WTC11 (cell line): ENCODE results near the gene NAGS. TPM values are rescaled to one million over a fixed set of nuclear protein-coding genes. Genes with fewer than 3 reads are reported as not detected.

Experiments
- ATAC-seq: fragments of 200-7000 bp; cut with Tn5 transposase; 2 replicates; pipeline ENCODE4 v1.10.0; 2021; ENCODE audit warnings: mild to moderate bottlenecking, moderate library complexity
- CTCF ChIA-PET: fragments of 300-600 bp; sonication (Branson Sonifier 250); formaldehyde crosslinking; loops from one replicate; lab custom pipeline; 2021; ENCODE audit warnings: antibody characterized with exemption; lab: Charles Lee
- POLR2A ChIA-PET: fragments of 350-600 bp; sonication (Branson Sonifier 250); formaldehyde crosslinking; loops from one replicate; lab custom pipeline; 2021; ENCODE audit warnings: antibody characterized with exemption; lab: Charles Lee
- DNase-seq: peaks from one replicate; pipeline ENCODE4 v3.0.0; 2021; ENCODE audit warnings: low spot score
- H3K27ac Mint-ChIP-seq: 2 replicates; pipeline ENCODE4 v1.8.0; 2021; ENCODE audit warnings: mixed read lengths
- H3K27me3 Mint-ChIP-seq: 2 replicates; pipeline ENCODE4 v1.8.0; 2021; ENCODE audit warnings: low read depth, mild to moderate bottlenecking, moderate library complexity, mixed read lengths
- H3K36me3 Mint-ChIP-seq: 2 replicates; pipeline ENCODE4 v1.8.0; 2021; ENCODE audit warnings: mixed read lengths
- H3K4me1 Mint-ChIP-seq: 2 replicates; pipeline ENCODE4 v1.8.0; 2022; ENCODE audit warnings: mixed read lengths
- H3K4me3 Mint-ChIP-seq: 2 replicates; pipeline ENCODE4 v1.8.0; 2021; ENCODE audit warnings: mild to moderate bottlenecking, moderate library complexity, mixed read lengths
- H3K9me3 Mint-ChIP-seq: 2 replicates; pipeline ENCODE4 v1.8.0; 2021; ENCODE audit warnings: mixed read lengths
- ATF1 ChIP-seq: sonication (generic); formaldehyde crosslinking; IDR thresholded peaks from 2 replicates; pipeline ENCODE4 v1.8.1; 2023; ENCODE audit warnings: mild to moderate bottlenecking, moderate library complexity, missing genetic modification reagents
- CREB1 ChIP-seq: sonication (generic); formaldehyde crosslinking; IDR thresholded peaks from 2 replicates; pipeline ENCODE4 v1.8.0; 2023; ENCODE audit warnings: mild to moderate bottlenecking, missing genetic modification reagents
- CREM ChIP-seq: sonication (generic); formaldehyde crosslinking; IDR thresholded peaks from 2 replicates; pipeline ENCODE4 v1.8.1; 2022; ENCODE audit warnings: mild to moderate bottlenecking, missing genetic modification reagents, moderate library complexity
- ELF4 ChIP-seq: sonication (generic); formaldehyde crosslinking; IDR thresholded peaks from 2 replicates; pipeline ENCODE4 v1.8.1; 2022; ENCODE audit warnings: low read depth, mild to moderate bottlenecking, moderate library complexity, missing genetic modification reagents
- EMX1 ChIP-seq: fragments of 250-450 bp; sonication (Bioruptor Pico); IDR thresholded peaks from 2 replicates; pipeline ENCODE4 v1.8.0; 2021; ENCODE audit warnings: mild to moderate bottlenecking
- GABPB1 ChIP-seq: sonication (generic); formaldehyde crosslinking; IDR thresholded peaks from 2 replicates; pipeline ENCODE4 v1.8.1; 2023; ENCODE audit warnings: mild to moderate bottlenecking, missing genetic modification reagents
- KAT7 ChIP-seq: sonication (generic); formaldehyde crosslinking; IDR thresholded peaks from 2 replicates; pipeline ENCODE4 v1.8.1; 2023; ENCODE audit warnings: missing genetic modification reagents, mild to moderate bottlenecking, borderline replicate concordance
- NFATC4 ChIP-seq: fragments of 250-450 bp; sonication (Bioruptor Pico); IDR thresholded peaks from 2 replicates; pipeline ENCODE4 v1.9.0; 2021; ENCODE audit warnings: mild to moderate bottlenecking
- PRRX2 ChIP-seq: fragments of 250-450 bp; sonication (Bioruptor Pico); IDR thresholded peaks from 2 replicates; pipeline ENCODE4 v1.8.0; 2021; ENCODE audit warnings: mild to moderate bottlenecking
- SP1 ChIP-seq: sonication (generic); formaldehyde crosslinking; conservative IDR thresholded peaks from 2 replicates; pipeline ENCODE4 v1.8.1; 2022; ENCODE audit warnings: missing genetic modification reagents
- ZNF671 ChIP-seq: fragments of 250-450 bp; sonication (Bioruptor Pico); IDR thresholded peaks from 2 replicates; pipeline ENCODE4 v1.8.0; 2021; ENCODE audit warnings: mild to moderate bottlenecking
- total RNA-seq: library from RNA; stranded (reverse); gene quantifications from 3 replicates; pipeline ENCODE4 v1.2.3, GENCODE V29; 2021
- TF ChIP-seq, protein P1 (sequence below): fragments of 250-450 bp; sonication (Bioruptor Pico); IDR thresholded peaks from 2 replicates; pipeline ENCODE4 v1.9.0; 2021; ENCODE audit warnings: mild to moderate bottlenecking, borderline replicate concordance
- TF ChIP-seq, protein P2 (sequence below): sonication (generic); formaldehyde crosslinking; IDR thresholded peaks from 2 replicates; pipeline ENCODE4 v1.8.1; 2022; ENCODE audit warnings: mild to moderate bottlenecking, missing genetic modification reagents, moderate library complexity, borderline replicate concordance
- TF ChIP-seq, protein P3 (sequence below): fragments of 250-450 bp; sonication (Bioruptor Pico); IDR thresholded peaks from 2 replicates; pipeline ENCODE4 v1.9.0; 2021; ENCODE audit warnings: mild to moderate bottlenecking
- TF ChIP-seq, protein P4 (sequence below): sonication (generic); formaldehyde crosslinking; IDR thresholded peaks from 2 replicates; pipeline ENCODE4 v1.8.0; 2022; ENCODE audit warnings: missing genetic modification reagents
- TF ChIP-seq, protein P5 (sequence below): sonication (generic); formaldehyde crosslinking; IDR thresholded peaks from 2 replicates; pipeline ENCODE4 v1.8.1; 2023; ENCODE audit warnings: mild to moderate bottlenecking, missing genetic modification reagents, moderate library complexity
- TF ChIP-seq, protein P6 (sequence below): sonication (generic); formaldehyde crosslinking; IDR thresholded peaks from 2 replicates; pipeline ENCODE4 v1.8.0; 2023; ENCODE audit warnings: missing genetic modification reagents, mild to moderate bottlenecking, borderline replicate concordance
- TF ChIP-seq, protein P7 (sequence below): fragments of 250-450 bp; sonication (Bioruptor Pico); IDR thresholded peaks from 2 replicates; pipeline ENCODE4 v1.9.0; 2021; ENCODE audit warnings: mild to moderate bottlenecking

The NAGS gene
- total RNA-seq, 1 experiment from 2014 or later, result 8.6 TPM

DNA sequence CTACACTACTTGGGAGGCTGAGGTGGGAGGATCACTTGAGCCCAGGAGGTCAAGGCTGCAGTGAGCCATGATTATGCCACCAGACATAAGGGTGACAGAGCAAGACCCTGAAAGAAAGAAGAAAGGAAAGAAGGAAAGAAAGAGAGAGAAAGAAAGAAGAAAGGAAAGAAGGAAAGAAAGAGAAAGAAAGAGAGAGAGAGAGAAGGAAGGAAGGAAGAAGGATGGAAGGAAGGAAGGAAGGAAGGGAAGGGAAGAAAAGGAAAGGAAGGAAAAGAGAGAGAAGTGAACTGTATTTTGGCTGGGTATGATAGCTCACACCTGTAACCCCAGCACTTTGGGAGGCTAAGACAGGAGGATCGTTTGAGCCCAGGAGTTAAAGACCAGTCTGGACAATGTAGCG lies 26.3 kb upstream of the NAGS start (continued):
- TF ChIP-seq, protein P1, sequence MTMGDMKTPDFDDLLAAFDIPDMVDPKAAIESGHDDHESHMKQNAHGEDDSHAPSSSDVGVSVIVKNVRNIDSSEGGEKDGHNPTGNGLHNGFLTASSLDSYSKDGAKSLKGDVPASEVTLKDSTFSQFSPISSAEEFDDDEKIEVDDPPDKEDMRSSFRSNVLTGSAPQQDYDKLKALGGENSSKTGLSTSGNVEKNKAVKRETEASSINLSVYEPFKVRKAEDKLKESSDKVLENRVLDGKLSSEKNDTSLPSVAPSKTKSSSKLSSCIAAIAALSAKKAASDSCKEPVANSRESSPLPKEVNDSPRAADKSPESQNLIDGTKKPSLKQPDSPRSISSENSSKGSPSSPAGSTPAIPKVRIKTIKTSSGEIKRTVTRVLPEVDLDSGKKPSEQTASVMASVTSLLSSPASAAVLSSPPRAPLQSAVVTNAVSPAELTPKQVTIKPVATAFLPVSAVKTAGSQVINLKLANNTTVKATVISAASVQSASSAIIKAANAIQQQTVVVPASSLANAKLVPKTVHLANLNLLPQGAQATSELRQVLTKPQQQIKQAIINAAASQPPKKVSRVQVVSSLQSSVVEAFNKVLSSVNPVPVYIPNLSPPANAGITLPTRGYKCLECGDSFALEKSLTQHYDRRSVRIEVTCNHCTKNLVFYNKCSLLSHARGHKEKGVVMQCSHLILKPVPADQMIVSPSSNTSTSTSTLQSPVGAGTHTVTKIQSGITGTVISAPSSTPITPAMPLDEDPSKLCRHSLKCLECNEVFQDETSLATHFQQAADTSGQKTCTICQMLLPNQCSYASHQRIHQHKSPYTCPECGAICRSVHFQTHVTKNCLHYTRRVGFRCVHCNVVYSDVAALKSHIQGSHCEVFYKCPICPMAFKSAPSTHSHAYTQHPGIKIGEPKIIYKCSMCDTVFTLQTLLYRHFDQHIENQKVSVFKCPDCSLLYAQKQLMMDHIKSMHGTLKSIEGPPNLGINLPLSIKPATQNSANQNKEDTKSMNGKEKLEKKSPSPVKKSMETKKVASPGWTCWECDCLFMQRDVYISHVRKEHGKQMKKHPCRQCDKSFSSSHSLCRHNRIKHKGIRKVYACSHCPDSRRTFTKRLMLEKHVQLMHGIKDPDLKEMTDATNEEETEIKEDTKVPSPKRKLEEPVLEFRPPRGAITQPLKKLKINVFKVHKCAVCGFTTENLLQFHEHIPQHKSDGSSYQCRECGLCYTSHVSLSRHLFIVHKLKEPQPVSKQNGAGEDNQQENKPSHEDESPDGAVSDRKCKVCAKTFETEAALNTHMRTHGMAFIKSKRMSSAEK (CRISPR knock-in tag), result no peak
- TF ChIP-seq, protein P2, sequence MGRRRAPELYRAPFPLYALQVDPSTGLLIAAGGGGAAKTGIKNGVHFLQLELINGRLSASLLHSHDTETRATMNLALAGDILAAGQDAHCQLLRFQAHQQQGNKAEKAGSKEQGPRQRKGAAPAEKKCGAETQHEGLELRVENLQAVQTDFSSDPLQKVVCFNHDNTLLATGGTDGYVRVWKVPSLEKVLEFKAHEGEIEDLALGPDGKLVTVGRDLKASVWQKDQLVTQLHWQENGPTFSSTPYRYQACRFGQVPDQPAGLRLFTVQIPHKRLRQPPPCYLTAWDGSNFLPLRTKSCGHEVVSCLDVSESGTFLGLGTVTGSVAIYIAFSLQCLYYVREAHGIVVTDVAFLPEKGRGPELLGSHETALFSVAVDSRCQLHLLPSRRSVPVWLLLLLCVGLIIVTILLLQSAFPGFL, result no peak
- TF ChIP-seq, protein P3, sequence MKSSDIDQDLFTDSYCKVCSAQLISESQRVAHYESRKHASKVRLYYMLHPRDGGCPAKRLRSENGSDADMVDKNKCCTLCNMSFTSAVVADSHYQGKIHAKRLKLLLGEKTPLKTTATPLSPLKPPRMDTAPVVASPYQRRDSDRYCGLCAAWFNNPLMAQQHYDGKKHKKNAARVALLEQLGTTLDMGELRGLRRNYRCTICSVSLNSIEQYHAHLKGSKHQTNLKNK (CRISPR knock-in tag), result no peak
- no peak for TF ChIP-seq PRRX2 (CRISPR knock-in tag)
- TF ChIP-seq ATF1 (CRISPR knock-in tag), result no peak
- TF ChIP-seq, protein P4, sequence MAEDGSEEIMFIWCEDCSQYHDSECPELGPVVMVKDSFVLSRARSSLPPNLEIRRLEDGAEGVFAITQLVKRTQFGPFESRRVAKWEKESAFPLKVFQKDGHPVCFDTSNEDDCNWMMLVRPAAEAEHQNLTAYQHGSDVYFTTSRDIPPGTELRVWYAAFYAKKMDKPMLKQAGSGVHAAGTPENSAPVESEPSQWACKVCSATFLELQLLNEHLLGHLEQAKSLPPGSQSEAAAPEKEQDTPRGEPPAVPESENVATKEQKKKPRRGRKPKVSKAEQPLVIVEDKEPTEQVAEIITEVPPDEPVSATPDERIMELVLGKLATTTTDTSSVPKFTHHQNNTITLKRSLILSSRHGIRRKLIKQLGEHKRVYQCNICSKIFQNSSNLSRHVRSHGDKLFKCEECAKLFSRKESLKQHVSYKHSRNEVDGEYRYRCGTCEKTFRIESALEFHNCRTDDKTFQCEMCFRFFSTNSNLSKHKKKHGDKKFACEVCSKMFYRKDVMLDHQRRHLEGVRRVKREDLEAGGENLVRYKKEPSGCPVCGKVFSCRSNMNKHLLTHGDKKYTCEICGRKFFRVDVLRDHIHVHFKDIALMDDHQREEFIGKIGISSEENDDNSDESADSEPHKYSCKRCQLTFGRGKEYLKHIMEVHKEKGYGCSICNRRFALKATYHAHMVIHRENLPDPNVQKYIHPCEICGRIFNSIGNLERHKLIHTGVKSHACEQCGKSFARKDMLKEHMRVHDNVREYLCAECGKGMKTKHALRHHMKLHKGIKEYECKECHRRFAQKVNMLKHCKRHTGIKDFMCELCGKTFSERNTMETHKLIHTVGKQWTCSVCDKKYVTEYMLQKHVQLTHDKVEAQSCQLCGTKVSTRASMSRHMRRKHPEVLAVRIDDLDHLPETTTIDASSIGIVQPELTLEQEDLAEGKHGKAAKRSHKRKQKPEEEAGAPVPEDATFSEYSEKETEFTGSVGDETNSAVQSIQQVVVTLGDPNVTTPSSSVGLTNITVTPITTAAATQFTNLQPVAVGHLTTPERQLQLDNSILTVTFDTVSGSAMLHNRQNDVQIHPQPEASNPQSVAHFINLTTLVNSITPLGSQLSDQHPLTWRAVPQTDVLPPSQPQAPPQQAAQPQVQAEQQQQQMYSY (CRISPR knock-in tag), result no peak
- TF ChIP-seq SP1 (CRISPR knock-in tag), result no peak
- TF ChIP-seq EMX1 (CRISPR knock-in tag), result no peak
- TF ChIP-seq, all 79 proteins: peak for 0

DNA sequence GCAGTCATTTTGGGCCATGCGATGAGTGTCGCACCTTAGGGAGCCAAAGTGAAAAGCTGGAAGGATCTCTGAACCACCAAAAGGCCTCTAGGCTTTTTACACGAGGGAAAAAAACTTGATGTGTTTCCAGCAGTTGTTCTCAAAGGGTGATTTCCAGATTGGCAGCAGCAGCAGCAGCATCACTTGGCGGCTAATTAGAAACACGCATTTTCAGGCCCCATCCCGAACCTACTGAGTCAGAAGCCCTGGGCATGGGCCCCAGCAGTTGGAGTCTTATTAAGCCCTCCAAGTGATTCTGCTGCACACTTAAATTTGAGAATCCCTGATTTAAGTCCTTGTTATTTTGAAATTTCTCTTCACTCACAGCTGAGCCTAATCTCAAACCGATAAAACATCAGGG lies 25.4 kb upstream of the NAGS start:
- ATAC-seq (no peak), DNase-seq (no peak)
- Mint-ChIP-seq H3K27me3 (peaks cover 19% of the 10 kb centered on the region), H3K9me3 (no peaks in the 10 kb centered on the region), H3K36me3 (no peaks in the 10 kb centered on the region), H3K27ac (no peak overlapping the region), H3K4me3 (no peak overlapping the region), H3K4me1 (no peaks in the 10 kb centered on the region)
- ChIA-PET CTCF (interaction anchor here (1.0 to 1.2 kb wide), 4 partner anchors 8 to 35 kb away, joined by 3 to 4 read pairs (median 3); partner anchors contain the start of gene PYY), POLR2A (no interaction called here)
- no peak for TF ChIP-seq CREM (CRISPR knock-in tag)
- TF ChIP-seq ELF4, result no peak
- TF ChIP-seq, protein P5, sequence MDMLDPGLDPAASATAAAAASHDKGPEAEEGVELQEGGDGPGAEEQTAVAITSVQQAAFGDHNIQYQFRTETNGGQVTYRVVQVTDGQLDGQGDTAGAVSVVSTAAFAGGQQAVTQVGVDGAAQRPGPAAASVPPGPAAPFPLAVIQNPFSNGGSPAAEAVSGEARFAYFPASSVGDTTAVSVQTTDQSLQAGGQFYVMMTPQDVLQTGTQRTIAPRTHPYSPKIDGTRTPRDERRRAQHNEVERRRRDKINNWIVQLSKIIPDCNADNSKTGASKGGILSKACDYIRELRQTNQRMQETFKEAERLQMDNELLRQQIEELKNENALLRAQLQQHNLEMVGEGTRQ (CRISPR knock-in tag), result no peak
- TF ChIP-seq, protein P6, sequence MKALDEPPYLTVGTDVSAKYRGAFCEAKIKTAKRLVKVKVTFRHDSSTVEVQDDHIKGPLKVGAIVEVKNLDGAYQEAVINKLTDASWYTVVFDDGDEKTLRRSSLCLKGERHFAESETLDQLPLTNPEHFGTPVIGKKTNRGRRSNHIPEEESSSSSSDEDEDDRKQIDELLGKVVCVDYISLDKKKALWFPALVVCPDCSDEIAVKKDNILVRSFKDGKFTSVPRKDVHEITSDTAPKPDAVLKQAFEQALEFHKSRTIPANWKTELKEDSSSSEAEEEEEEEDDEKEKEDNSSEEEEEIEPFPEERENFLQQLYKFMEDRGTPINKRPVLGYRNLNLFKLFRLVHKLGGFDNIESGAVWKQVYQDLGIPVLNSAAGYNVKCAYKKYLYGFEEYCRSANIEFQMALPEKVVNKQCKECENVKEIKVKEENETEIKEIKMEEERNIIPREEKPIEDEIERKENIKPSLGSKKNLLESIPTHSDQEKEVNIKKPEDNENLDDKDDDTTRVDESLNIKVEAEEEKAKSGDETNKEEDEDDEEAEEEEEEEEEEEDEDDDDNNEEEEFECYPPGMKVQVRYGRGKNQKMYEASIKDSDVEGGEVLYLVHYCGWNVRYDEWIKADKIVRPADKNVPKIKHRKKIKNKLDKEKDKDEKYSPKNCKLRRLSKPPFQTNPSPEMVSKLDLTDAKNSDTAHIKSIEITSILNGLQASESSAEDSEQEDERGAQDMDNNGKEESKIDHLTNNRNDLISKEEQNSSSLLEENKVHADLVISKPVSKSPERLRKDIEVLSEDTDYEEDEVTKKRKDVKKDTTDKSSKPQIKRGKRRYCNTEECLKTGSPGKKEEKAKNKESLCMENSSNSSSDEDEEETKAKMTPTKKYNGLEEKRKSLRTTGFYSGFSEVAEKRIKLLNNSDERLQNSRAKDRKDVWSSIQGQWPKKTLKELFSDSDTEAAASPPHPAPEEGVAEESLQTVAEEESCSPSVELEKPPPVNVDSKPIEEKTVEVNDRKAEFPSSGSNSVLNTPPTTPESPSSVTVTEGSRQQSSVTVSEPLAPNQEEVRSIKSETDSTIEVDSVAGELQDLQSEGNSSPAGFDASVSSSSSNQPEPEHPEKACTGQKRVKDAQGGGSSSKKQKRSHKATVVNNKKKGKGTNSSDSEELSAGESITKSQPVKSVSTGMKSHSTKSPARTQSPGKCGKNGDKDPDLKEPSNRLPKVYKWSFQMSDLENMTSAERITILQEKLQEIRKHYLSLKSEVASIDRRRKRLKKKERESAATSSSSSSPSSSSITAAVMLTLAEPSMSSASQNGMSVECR (CRISPR knock-in tag), result no peak
- no peak for TF ChIP-seq NFATC4 (CRISPR knock-in tag)
- no peak for TF ChIP-seq CREB1 (CRISPR knock-in tag)
- no peak for TF ChIP-seq GABPB1 (CRISPR knock-in tag)
- TF ChIP-seq ZNF671 (CRISPR knock-in tag), result no peak
- no peak for TF ChIP-seq KAT7
- TF ChIP-seq, protein P7, sequence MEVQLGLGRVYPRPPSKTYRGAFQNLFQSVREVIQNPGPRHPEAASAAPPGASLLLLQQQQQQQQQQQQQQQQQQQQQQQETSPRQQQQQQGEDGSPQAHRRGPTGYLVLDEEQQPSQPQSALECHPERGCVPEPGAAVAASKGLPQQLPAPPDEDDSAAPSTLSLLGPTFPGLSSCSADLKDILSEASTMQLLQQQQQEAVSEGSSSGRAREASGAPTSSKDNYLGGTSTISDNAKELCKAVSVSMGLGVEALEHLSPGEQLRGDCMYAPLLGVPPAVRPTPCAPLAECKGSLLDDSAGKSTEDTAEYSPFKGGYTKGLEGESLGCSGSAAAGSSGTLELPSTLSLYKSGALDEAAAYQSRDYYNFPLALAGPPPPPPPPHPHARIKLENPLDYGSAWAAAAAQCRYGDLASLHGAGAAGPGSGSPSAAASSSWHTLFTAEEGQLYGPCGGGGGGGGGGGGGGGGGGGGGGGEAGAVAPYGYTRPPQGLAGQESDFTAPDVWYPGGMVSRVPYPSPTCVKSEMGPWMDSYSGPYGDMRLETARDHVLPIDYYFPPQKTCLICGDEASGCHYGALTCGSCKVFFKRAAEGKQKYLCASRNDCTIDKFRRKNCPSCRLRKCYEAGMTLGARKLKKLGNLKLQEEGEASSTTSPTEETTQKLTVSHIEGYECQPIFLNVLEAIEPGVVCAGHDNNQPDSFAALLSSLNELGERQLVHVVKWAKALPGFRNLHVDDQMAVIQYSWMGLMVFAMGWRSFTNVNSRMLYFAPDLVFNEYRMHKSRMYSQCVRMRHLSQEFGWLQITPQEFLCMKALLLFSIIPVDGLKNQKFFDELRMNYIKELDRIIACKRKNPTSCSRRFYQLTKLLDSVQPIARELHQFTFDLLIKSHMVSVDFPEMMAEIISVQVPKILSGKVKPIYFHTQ (CRISPR knock-in tag), result no peak
- no peak for TF ChIP-seq PRRX2 (CRISPR knock-in tag)
